Measurements from ENCODE around the gene ANAPC15.

The ANAPC15 gene

GRCh38 chr11:72124046-72124445 lies 11.6 kb upstream of the ANAPC15 start:
- DNase-seq: no peak

DNA sequence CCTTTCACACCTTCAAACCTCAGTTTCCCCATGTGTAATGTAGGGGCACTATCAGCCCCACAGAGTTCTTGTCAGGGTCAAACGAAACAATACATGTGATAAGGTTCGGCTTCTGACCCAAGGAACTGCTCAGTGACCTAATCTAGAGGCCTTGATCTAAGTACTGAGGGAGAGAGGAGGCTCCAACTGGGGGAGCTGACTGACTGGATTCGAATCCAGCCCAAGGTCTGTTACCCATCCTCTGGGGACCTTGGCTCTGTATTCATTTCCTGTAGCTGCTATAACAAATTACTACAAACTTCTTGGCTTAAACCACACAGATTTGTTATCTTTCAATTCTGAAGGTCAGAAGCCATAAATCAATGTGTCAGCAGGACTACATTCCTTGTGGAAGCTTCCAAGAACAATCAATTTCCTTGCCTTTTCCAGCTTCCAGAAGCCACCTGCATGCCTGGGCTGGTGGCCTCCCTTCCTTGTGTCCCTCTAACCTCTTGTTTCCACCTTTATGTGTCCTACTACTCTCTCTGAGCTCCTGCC lies 10.7 kb upstream of the ANAPC15 start:
- no peak for DNase-seq

DNA sequence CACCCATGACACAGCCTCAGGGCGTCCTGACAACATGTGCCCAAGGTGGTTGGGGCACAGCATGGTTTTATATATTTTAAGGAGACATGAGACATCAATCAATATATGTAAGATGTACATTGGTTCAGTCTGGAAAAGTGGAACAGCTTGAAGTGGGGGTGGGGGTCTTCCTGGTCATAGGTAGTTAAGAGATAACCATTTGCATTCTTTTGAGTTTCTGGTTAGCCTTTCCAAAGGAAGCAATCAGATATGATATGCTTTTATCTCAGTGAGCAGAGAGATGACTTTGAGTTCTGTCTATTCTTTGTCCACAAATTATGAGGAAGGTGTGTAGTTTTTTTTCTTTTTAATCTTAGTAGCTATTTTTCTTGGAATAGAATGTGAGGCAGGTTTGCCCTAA lies 10.1 kb upstream of the ANAPC15 start:
- no peak for DNase-seq

- DNase-seq: no peak
Observed at GRCh38 chr11:72120930-72121329, 8.4 kb upstream of the ANAPC15 start.

- no peak for DNase-seq
Observed at GRCh38 chr11:72119198-72119597, 6.7 kb upstream of the ANAPC15 start.

GRCh38 chr11:72116019-72116755 lies 3.7 kb upstream of the ANAPC15 start:
- DNase-seq: no peak

GRCh38 chr11:72114570-72114969 lies 2.1 kb upstream of the ANAPC15 start:
- no peak for DNase-seq

DNA sequence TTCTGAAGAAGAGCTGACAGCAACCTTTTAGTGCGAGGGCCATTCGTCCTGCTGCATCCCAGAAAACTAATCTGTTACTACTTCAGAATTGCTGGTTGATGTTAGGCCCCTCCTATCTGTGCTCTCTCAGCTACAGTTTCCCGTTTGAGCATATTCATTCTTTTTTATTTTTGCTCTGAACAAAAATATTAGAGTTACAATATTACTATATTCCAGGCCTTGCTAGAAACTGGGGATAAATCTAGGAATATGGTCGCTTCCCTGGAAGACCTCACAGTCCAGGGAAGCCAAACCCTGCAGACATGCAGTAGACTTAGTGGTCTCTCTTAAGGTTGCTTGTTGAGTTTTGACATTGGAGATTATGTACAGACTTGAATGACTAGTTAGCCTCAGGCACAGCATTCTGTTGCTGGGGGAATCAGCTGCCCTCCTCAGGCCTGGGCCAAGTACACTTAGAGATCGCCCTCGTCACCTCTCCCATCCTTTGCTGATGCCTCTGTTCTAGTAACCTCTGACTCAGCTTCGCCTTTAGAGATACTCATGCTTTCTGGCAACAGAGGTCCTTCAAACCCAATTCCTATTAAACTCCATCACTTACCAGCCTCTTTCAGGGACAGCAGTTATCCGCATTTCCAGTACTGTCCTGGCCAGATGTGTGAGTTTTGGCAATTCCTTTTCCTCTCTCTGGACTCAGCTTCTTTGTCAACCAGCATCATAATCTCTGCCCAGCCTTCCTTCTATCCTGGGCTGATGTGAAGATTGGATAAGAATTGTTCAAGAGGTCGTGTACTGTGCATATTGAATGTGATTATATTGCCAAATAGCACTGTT lies 698 bp upstream of the ANAPC15 start:
- no peak for DNase-seq

- no peak for DNase-seq
Observed at GRCh38 chr11:72111300-72112142, 974 bp downstream of the ANAPC15 start.

GRCh38 chr11:72105888-72106287 lies 6.6 kb downstream of the ANAPC15 start, which contains the start of gene TOMT:
TSS of gene TOMT (plus strand) at chr11:72105924. CDS start at chr11:72105952, 28 bp downstream.
- DNase-seq: no peak

- no peak for DNase-seq
Observed at GRCh38 chr11:72103754-72104167, 8.7 kb downstream of the ANAPC15 start.

GRCh38 chr11:72102946-72103753 lies 9.3 kb downstream of the ANAPC15 start, which contains the start of gene LAMTOR1:
TSS of gene LAMTOR1 (minus strand) at chr11:72103297. CDS start at chr11:72103224, 73 bp downstream.
- peak; percentile 98 to 99 for DNase-seq

GRCh38 chr11:72102631-72102945 lies 9.9 kb downstream of the ANAPC15 start:
- DNase-seq: no peak

GRCh38 chr11:72102162-72102561 lies 10.3 kb downstream of the ANAPC15 start:
- no peak for DNase-seq

- DNase-seq: peak in 1 of 2 donors; percentile 48
Observed at GRCh38 chr11:72100462-72100861, 12.0 kb downstream of the ANAPC15 start.

DNA sequence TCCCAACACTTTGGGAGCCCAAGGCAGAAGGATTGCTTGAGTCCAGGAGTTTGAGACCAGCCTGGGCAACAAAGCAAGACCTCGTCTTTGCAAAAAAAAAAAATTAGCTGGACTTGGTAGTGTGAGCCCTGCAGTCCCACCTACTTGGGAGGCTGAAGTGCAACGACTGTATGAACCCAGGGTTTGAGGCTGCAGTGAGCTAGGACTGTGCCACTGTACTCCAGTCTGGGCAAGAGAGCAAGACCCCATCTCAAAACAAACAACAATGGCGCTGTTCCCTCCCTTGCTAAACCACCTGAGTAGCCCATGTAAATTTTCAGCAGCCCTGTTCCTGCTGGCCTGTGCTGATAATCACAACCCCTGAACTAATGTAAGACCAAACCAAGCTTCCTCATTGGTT lies 12.5 kb downstream of the ANAPC15 start:
- no peak for DNase-seq

- no peak for DNase-seq
Observed at GRCh38 chr11:72098741-72099140, 13.8 kb downstream of the ANAPC15 start.

GRCh38 chr11:72091292-72091691 lies 21.2 kb downstream of the ANAPC15 start:
- DNase-seq: peak; percentile 82 to 90

DNA sequence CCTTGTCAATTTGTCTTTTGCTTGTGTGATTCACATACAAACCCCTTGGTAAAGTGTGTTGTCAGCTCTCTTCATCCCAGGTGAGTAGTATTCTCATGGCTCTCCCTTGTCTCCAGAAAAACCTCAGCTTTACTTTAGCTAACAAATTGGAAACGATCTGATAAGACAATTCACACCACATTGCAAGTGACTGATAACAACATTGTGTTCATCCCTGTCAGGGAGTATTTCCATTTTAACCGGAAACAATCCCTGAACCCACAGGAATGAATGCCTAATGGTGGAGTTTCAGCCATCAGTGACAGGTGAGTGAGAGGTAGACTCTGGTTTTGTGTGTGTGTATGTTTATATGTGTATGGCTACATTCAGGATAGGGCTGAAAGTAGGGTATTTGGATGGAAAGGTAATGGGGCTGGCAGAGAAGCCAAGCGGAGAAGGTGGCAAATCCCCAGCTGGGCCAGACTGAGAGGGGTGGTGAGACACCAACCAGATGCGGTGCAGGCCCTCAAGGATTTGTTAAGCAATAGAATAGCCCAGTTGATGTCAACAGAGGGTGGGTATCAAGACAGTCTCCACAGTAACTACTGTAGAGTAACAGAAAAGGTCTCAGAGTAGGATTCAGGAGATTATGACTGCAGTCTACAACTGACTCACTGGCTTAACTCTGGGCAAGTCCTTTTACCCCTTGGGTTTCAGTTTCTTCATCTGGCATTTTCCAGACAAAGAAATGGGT lies 24.3 kb downstream of the ANAPC15 start:
- no peak for DNase-seq

DNA sequence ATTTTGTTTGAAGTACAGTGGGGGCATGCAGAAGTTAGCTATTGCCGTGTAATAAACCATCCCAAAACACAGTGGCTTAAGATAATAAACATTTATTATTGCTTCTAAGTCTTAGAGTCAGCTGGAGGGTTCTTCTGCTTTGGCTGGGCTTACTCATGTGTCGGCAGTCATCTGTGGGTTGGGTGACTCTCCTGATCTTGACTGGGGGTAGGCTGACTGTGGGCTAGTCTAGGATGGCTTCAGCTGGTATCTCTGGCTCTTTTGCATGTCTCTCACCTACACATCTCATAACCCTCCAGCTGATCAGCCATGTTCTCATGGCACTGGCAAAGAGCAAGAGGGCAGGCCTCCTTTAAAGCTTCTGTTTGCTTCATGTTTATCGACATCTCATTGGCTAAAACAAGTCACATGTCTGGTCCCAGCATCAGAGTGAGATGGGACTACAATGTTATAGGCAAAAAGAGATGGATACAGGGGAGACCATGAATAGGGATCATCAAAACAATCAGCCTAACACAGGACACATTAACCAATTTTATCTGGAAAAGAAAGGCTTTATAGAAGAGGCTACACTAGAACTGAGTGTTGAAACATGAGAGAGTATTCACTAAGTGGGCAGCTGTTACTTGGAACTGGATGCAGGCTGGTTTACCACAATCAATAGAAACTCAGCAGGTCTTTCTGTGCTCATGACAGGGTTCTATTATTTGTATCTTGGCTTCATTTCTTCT lies 26.7 kb downstream of the ANAPC15 start:
- DNase-seq: no peak

DNA sequence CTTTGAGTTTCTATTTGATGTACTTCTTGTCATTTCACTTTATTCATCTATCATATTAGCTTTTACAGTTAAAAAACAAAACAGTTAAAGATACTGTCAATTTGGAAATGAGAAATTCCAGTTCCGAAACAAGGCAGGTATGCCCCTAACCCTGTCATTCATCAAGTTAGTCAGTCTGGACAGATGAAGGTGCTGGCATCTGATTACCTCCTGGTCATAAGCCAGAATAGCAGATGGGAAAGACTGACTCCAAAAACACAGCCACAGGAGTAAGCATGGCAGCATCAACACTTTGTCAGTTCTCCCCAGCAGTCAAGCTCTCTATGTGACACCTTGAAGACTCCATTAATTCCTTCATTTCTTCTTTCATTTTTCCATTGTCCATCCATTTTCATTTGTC lies 27.5 kb downstream of the ANAPC15 start:
- no peak for DNase-seq

Data from inflammatory macrophage treated with lipopolysaccharide for 1 hour (primary cell).